Ovary (tissue), 9 donors: Measurements from ENCODE around the gene GALNT15. TPM values are rescaled to one million over a fixed set of nuclear protein-coding genes. Genes with fewer than 3 reads are reported as not detected.

Experiments
- DNase-seq, 5 donors: peaks; one replicate each; pipeline ENCODE4 v3.0.0-alpha.2; 2019 to 2020
- H3K27ac ChIP-seq, 2 donors: fragments of 200-600 bp; one replicate each; pipeline versions ENCODE4 v1.5.1 to v1.8.0; 2019 to 2022
- H3K27me3 ChIP-seq: fragments of 200-600 bp; one replicate; pipeline ENCODE4 v1.8.0; 2022
- H3K36me3 ChIP-seq: fragments of 200-600 bp; sonication (generic); one replicate; pipeline ENCODE4 v1.5.1; 2019
- H3K4me1 ChIP-seq: one replicate; pipeline ENCODE4 v1.8.1; 2013; ENCODE audit warnings: mild to moderate bottlenecking, moderate library complexity; ENCODE audit not compliant: insufficient read depth
- H3K4me3 ChIP-seq: fragments of 200-600 bp; sonication (generic); one replicate; pipeline ENCODE4 v1.5.1; 2017
- H3K9me3 ChIP-seq, 2 donors: fragments of 200-600 bp in 1 of 2; sonication (generic) in 1 of 2; one replicate each; pipeline versions ENCODE4 v1.5.1 to v1.8.1; 2013 to 2019; ENCODE audit warnings: mild to moderate bottlenecking in 1 of 2, moderate library complexity in 1 of 2
- CTCF ChIP-seq, 3 donors: fragments of 450-650 bp in 2 of 3; fragments of 200-600 bp in 1 of 3; IDR thresholded peaks; one replicate each; pipeline versions ENCODE4 v1.5.1 to v1.8.0; 2016 to 2022; ENCODE audit warnings: antibody characterized with exemption in 3 of 3, mild to moderate bottlenecking in 1 of 3
- EP300 ChIP-seq: sonication (generic); formaldehyde crosslinking; IDR thresholded peaks from one replicate; pipeline ENCODE4 v1.6.1; 2017; ENCODE audit warnings: antibody characterized with exemption
- POLR2A ChIP-seq: fragments of 450-650 bp; IDR thresholded peaks from one replicate; pipeline ENCODE4 v1.6.1; 2017; ENCODE audit warnings: antibody characterized with exemption, mild to moderate bottlenecking, moderate library complexity
- WGBS, 3 donors: extraction: QIAGEN DNeasy Blood & Tissue Kit in 1 of 3; methylation state at CpG; one replicate each; pipeline versions ENCODE4 v1.1.5 to v1.1.7; 2013 to 2017; 5-methylcytosine and 5-hydroxymethylcytosine counted together
- intact Hi-C, 4 donors: fragments of 100-400 bp; cut with DNase I; formaldehyde crosslinking; loops; one replicate each; pipeline versions ENCODE4 v1.11.0 to v1.15.1; 2022 to 2023
- polyA plus RNA-seq, 2 donors: library from polyadenylated mRNA; stranded (reverse); fragments of 200-250 nt in 1 of 2; fragments of 350-450 nt in 1 of 2; fragmentation: Illumina TruSeq in 1 of 2; extraction: RNeasy Lipid Tissue Mini Kit (QIAGEN cat#74804) in 1 of 2; gene quantifications; one replicate each; pipeline ENCODE4 v1.2.3, GENCODE V29; 2013 to 2014
- total RNA-seq, 7 donors: library from RNA; depleted of rRNA in 2 of 7; stranded (reverse); fragments of >200 nt in 2 of 7; fragmentation: NEBNext Ultra II Directional in 3 of 7; extraction: Animal tissue kit (Norgen Biotek cat#: 25700) in 3 of 7; gene quantifications; one replicate each; pipeline versions ENCODE4 v1.1.0 to v1.2.4, GENCODE V29; 2016 to 2023
- donor health status: DM: no; HTN: no; CAD: no; lungs with moderate emphysema.
- donor health status: DM: no; HTN: no; CAD: no.
- donor health status: Bipolar disorder and iron deficiency.
- donor health status: DM: yes; HTN: yes; CAD: no.
- donor health status: DM: no; HTN: no; CAD: no.
- donor health status: DM: yes; HTN: yes; CAD: no.

GALNT15 gene
- total and polyA plus RNA-seq, 9 donors, result 14.5 to 118 (median 28.5) TPM

DNA sequence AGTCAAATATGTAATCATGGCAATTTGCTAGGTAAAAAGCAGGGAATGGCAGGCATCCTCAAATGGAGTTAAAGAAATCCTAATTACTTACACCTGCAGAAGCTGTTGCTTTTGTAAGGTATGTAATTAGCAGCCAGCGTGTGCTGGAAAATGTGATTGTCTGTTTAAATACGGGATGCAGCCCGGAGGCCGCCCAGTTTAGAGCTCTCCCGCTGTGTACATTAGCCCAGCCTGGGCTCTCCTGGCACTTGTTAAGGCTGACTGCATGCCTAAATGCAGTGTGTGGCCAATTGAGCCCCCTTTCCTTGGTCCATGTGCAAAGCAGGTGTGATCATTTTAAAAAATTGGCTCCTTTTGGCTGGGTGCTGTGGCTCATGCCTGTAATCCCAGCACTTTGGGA is 81.2 kb downstream of the GALNT15 start:
- Histone ChIP-seq H3K27me3 (no peaks in the 10 kb centered on the region), H3K27ac (no peak overlapping the region), H3K4me3 (no peak overlapping the region), H3K36me3 (no peaks in the 10 kb centered on the region), H3K9me3 (no peaks in the 10 kb centered on the region), H3K4me1 (peaks cover 10% of the 10 kb centered on the region)
- intact Hi-C loops, result no loop called here
- TF ChIP-seq EP300 (no peak), CTCF (IDR thresholded peaks at IDR 0.05) (no peak), POLR2A (no peak)
- DNase-seq, result no peak
- 79 to 94% (median 85%) methylated on average over 5 of the region's 5 CpGs for WGBS, 3 donors

GRCh38 chr3:16257309-16257708 is 82.8 kb downstream of the GALNT15 start:
- no peak for DNase-seq
- intact Hi-C loops, result no loop called here
- no peak for TF ChIP-seq POLR2A
- no peak for TF ChIP-seq CTCF (IDR thresholded peaks at IDR 0.05)
- no peak for TF ChIP-seq EP300
- Histone ChIP-seq H3K27ac (no peak overlapping the region), H3K4me1 (peaks cover 2% of the 10 kb centered on the region), H3K36me3 (no peaks in the 10 kb centered on the region), H3K27me3 (no peaks in the 10 kb centered on the region), H3K4me3 (no peak overlapping the region), H3K9me3 (no peaks in the 10 kb centered on the region)
- WGBS, 3 donors, result 84 to 91% (median 86%) methylated on average over 2 of the region's 2 CpGs

DNA sequence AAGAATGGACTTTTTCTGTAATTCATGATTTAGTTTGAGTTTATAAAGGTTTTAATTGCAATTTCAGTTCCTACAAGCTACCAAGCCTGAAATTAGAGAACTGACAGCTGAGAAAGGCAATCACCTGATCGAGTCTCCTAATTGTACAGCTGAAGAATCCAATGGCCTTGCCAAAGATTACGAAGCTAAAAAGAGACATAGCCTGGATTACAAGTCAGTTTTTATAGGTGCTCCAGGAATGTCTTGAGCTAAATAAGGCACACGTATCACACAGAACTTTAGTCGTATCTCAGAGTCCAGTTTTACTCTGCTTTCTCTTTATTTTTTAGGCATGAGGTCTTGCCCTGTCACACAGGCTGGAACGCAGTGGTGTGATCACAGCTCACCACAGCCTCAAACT is 83.7 kb downstream of the GALNT15 start:
- Histone ChIP-seq H3K36me3 (no peaks in the 10 kb centered on the region), H3K9me3 (no peaks in the 10 kb centered on the region), H3K4me1 (peaks cover 2% of the 10 kb centered on the region), H3K27me3 (no peaks in the 10 kb centered on the region), H3K4me3 (no peak overlapping the region), H3K27ac (no peak overlapping the region)
- intact Hi-C loops, result no loop called here
- 71 to 78% (median 77%) methylated on average over 5 of the region's 5 CpGs for WGBS, 3 donors
- TF ChIP-seq EP300 (no peak), POLR2A (no peak), CTCF (IDR thresholded peaks at IDR 0.05) (no peak)
- no peak for DNase-seq

- Histone ChIP-seq H3K4me3 (no peak overlapping the region), H3K9me3 (no peaks in the 10 kb centered on the region), H3K27ac (no peak overlapping the region), H3K36me3 (no peaks in the 10 kb centered on the region), H3K4me1 (no peaks in the 10 kb centered on the region), H3K27me3 (no peaks in the 10 kb centered on the region)
- 74 to 90% (median 83%) methylated on average over 1 of the region's 1 CpG for WGBS, 3 donors
- DNase-seq, result no peak
- no peak for TF ChIP-seq CTCF (IDR thresholded peaks at IDR 0.05)
- intact Hi-C loops, result no loop called here
Observed at GRCh38 chr3:16258866-16259265, 84.4 kb downstream of the GALNT15 start.

DNA sequence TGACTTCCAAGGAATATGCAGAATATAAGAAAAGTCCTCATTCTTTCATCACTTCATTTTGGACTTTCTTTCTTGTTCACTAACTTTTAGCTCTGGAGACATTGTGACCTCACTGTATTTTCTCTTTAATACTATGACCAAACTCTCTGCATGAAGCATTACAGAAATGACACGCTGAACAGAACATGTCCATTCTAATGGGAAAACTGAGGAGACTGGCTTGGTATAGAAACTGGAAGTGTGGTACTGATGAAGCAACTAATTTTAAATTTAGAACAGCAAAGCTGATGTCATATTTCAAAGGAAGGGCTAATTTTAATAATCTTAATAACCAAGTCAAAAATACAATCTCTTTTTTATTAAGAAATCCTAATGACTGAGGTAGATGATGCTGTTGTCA is 85.6 kb downstream of the GALNT15 start:
- WGBS, 3 donors, result 84 to 86% (median 85%) methylated on average over 1 of the region's 1 CpG
- H3K27ac ChIP-seq, result no peak overlapping the region
- intact Hi-C loops, result no loop called here
- TF ChIP-seq POLR2A, result no peak
- TF ChIP-seq EP300, result no peak
- TF ChIP-seq CTCF (IDR thresholded peaks at IDR 0.05), result no peak
- H3K4me1 ChIP-seq, result peaks cover 2% of the 10 kb centered on the region
- no peaks in the 10 kb centered on the region for H3K27me3 ChIP-seq
- H3K9me3 ChIP-seq, result no peaks in the 10 kb centered on the region
- no peak for DNase-seq
- no peaks in the 10 kb centered on the region for H3K36me3 ChIP-seq
- H3K4me3 ChIP-seq, result no peak overlapping the region
